OCI-LY7 (cell line): ENCODE results near the gene SAA2. TPM values are rescaled to one million over a fixed set of nuclear protein-coding genes. Genes with fewer than 3 reads are reported as not detected.

ENCODE experiments used
- BruUV-seq: library from RNA; stranded (reverse); fragments of 400-500 nt; replicated peaks from 2 replicates; lab custom pipeline; 2021; lab: Mats Ljungman, UMichigan
- CTCF ChIA-PET: fragments of 300-600 bp; sonication (Branson Sonifier 250); formaldehyde crosslinking; loops from one replicate; lab custom pipeline; 2022; ENCODE audit warnings: antibody characterized with exemption; ENCODE audit not compliant: unreplicated experiment; lab: Charles Lee
- POLR2A ChIA-PET: fragments of 300-600 bp; sonication (Branson Sonifier 250); formaldehyde crosslinking; loops from one replicate; lab custom pipeline; 2022; ENCODE audit warnings: antibody characterized with exemption; lab: Charles Lee
- DNase-seq: peaks from one replicate; pipeline ENCODE4 v3.0.0-alpha.2; 2015; ENCODE audit warnings: low spot score
- H2AFZ ChIP-seq: fragments of 200-600 bp; sonication (generic), shearing (Covaris generic); 2 replicates; pipeline ENCODE4 v1.6.1; 2014; ENCODE audit warnings: mild to moderate bottlenecking, antibody characterized with exemption, low read length, moderate library complexity
- H3K27ac ChIP-seq: fragments of 200-600 bp; sonication (generic); 2 replicates; pipeline ENCODE4 v1.5.1; 2014; ENCODE audit warnings: mixed run types, low read depth, mild to moderate bottlenecking, moderate library complexity, low read length, inconsistent platforms; ENCODE audit not compliant: poor library complexity, severe bottlenecking
- H3K36me3 ChIP-seq: fragments of 200-600 bp; sonication (generic); 2 replicates; pipeline ENCODE4 v1.6.1; 2014; ENCODE audit warnings: mild to moderate bottlenecking, antibody characterized with exemption, low read length, moderate library complexity, mixed read lengths; ENCODE audit not compliant: insufficient read depth
- H3K4me1 ChIP-seq: fragments of 200-600 bp; sonication (generic); 2 replicates; pipeline ENCODE4 v1.5.1; 2014; ENCODE audit warnings: mild to moderate bottlenecking, low read length; ENCODE audit not compliant: insufficient read depth, poor library complexity, severe bottlenecking
- H3K4me2 ChIP-seq: fragments of 200-600 bp; sonication (generic); 2 replicates; pipeline ENCODE4 v1.6.1; 2014; ENCODE audit warnings: mild to moderate bottlenecking, low read length
- H3K4me3 ChIP-seq: fragments of 200-600 bp; sonication (generic); 2 replicates; pipeline ENCODE4 v1.5.1; 2014; ENCODE audit warnings: mild to moderate bottlenecking, low read depth, low read length; ENCODE audit not compliant: poor library complexity, severe bottlenecking
- H3K79me2 ChIP-seq: fragments of 200-600 bp; sonication (generic); 2 replicates; pipeline ENCODE4 v1.6.1; 2016; ENCODE audit warnings: low read depth, mild to moderate bottlenecking, low read length, moderate library complexity, mixed read lengths; ENCODE audit not compliant: insufficient read depth
- H3K9me2 ChIP-seq: fragments of 200-600 bp; sonication (generic); 2 replicates; pipeline ENCODE4 v1.6.1; 2016; ENCODE audit warnings: mild to moderate bottlenecking, low read length, mixed read lengths; ENCODE audit not compliant: insufficient read depth
- H3K9me3 ChIP-seq: fragments of 200-600 bp; sonication (generic); 2 replicates; pipeline ENCODE4 v1.6.1; 2014; ENCODE audit warnings: mild to moderate bottlenecking, mixed run types, low read length, mixed read lengths
- H4K20me1 ChIP-seq: fragments of 200-600 bp; sonication (generic); 2 replicates; pipeline ENCODE4 v1.6.1; 2014; ENCODE audit warnings: mild to moderate bottlenecking, antibody characterized with exemption, low read length, moderate library complexity, mixed read lengths; ENCODE audit not compliant: insufficient read depth
- CTCF ChIP-seq: fragments of 200-600 bp; sonication (generic); conservative IDR thresholded peaks from 2 replicates; pipeline ENCODE4 v1.5.1; 2014; ENCODE audit warnings: mild to moderate bottlenecking, antibody characterized with exemption, low read length, moderate library complexity, mixed read lengths
- EZH2phosphoT487 ChIP-seq: fragments of 200-600 bp; sonication (generic); IDR thresholded peaks from 2 replicates; pipeline ENCODE4 v1.6.1; 2018; ENCODE audit warnings: low read depth, borderline replicate concordance, mild to moderate bottlenecking, mixed run types, antibody characterized with exemption, low read length, moderate library complexity, mixed read lengths
- intact Hi-C: fragments of 100-400 bp; cut with micrococcal nuclease; formaldehyde crosslinking; loops from one replicate; pipeline ENCODE4 v1.10.0; 2022; ENCODE audit not compliant: unreplicated experiment
- total RNA-seq, 2 experiments: library from RNA; depleted of rRNA in 1 of 2; stranded (reverse); fragments of >200 nt in 1 of 2; shearing (Covaris generic) in 1 of 2; gene quantifications; 2 replicates each; pipeline ENCODE4 v1.2.3, GENCODE V29; 2014 to 2022

The SAA2 gene
- total RNA-seq, 2 experiments from 2014 or later = not detected

DNA sequence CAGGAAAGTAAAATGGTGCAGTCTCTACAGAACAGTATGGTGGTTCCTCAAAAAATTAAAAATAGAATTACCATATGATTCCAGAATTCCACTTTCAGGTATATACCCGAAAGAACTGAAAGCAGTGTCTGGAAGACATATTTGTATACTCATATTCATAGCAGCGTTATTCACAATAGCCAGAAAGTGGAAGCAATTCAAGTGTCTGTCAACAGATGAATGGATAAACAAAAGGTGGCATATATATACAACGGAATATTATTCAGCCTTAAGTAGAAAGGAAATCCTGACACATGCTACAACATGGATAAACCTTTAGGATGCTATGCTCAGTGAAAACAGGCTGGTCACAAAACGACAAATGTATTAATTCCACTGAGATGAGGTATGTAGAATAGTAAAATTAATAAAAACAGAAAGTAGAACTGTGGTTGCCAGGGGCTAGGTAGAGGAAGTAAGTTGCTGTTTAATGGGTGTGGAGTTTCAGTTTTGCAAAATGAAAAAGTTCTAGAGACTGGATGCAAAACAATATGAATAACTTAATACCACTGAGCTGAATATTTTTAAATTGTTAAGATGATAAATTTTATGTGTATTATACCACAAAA, 32.1 kb upstream of the SAA2 start:
- CTCF ChIA-PET = no interaction called here
- no peak overlapping the region for H3K4me2 ChIP-seq
- intact Hi-C loops = loop anchor here (10.0 kb wide), 1 partner anchor 106 kb away; the partner anchor contains the start of gene MRGPRX4

DNA sequence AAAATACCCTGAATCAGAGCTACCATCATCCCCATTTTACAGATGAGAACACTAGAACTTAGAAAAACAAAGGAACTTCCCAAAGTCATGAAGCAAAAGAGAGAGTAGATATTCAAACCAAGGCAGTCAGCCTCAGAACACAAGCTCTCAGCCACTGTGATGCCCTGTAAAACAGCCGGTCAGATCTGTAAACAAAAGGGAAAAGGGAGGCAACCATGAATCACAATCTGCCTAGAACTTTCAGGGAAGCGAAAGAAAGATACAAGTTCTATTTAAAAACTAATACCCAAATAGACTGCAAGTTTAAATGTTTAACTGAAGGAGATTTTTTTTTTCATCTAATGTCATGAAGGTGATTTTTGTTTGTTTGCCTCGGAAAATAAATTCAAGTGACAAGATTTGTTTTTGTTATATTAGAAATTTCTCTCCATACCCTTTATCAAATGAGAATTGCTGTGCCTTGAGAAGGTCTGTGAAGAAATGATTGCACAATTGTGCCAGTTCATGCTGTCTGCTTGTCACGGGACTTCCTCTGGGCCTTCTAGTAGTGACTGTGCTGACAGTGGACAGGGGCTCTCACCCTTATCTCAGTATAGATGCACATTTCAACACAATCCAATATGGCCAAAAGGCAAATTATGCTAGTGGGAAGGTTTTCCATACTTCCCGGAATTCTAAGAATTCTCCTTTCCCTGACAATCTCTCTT, 29.2 kb upstream of the SAA2 start:
- TF ChIP-seq EZH2phosphoT487 (no peak), CTCF (no peak)
- no peak overlapping the region for H3K27ac ChIP-seq
- DNase-seq = no peak
- no peaks in the 10 kb centered on the region for H3K9me2 ChIP-seq
- intact Hi-C loops = no loop called here
- H3K79me2 ChIP-seq = no peaks in the 10 kb centered on the region
- POLR2A ChIA-PET = interaction anchor here (0.7 kb wide), 2 partner anchors 137 to 356 kb away, joined by 4 read pairs; partner anchors contain the start of gene SPTY2D1
- no peaks in the 10 kb centered on the region for H4K20me1 ChIP-seq
- H3K4me1 ChIP-seq = peaks cover 5% of the 10 kb centered on the region
- no peak overlapping the region for H3K4me2 ChIP-seq
- no peak overlapping the region for H3K4me3 ChIP-seq
- H2AFZ ChIP-seq = no peak overlapping the region
- no peaks in the 10 kb centered on the region for H3K9me3 ChIP-seq
- peaks cover 44% of the 10 kb centered on the region for H3K36me3 ChIP-seq
- BruUV-seq = no TSS peak
- CTCF ChIA-PET = no interaction called here

More for the DNA sequence above, 32.1 kb upstream of the SAA2 start:
- Histone ChIP-seq H3K79me2 (no peaks in the 10 kb centered on the region), H3K27ac (no peak overlapping the region), H3K9me3 (no peaks in the 10 kb centered on the region), H4K20me1 (no peaks in the 10 kb centered on the region), H3K4me3 (no peak overlapping the region), H2AFZ (no peak overlapping the region), H3K4me1 (peaks cover 5% of the 10 kb centered on the region), H3K36me3 (peaks cover 72% of the 10 kb centered on the region), H3K9me2 (no peaks in the 10 kb centered on the region)
- TF ChIP-seq CTCF (no peak), EZH2phosphoT487 (no peak)
- BruUV-seq = no TSS peak
- DNase-seq = no peak
- POLR2A ChIA-PET = interaction anchor here (0.7 to 1.0 kb wide), 4 partner anchors 28 to 1669 kb away, joined by 3 to 6 read pairs (median 4); no protein-coding TSS in a partner anchor

GRCh38 chr11:18271206-18271605, 22.7 kb upstream of the SAA2 start:
- H4K20me1 ChIP-seq = no peaks in the 10 kb centered on the region
- H3K36me3 ChIP-seq = no peaks in the 10 kb centered on the region
- H3K9me3 ChIP-seq = no peaks in the 10 kb centered on the region
- H3K9me2 ChIP-seq = no peaks in the 10 kb centered on the region
- no peak overlapping the region for H3K4me2 ChIP-seq
- H2AFZ ChIP-seq = no peak overlapping the region
- no peak overlapping the region for H3K27ac ChIP-seq
- intact Hi-C loops = no loop called here
- H3K4me3 ChIP-seq = no peak overlapping the region
- H3K4me1 ChIP-seq = peaks cover 3% of the 10 kb centered on the region
- DNase-seq = no peak
- H3K79me2 ChIP-seq = no peaks in the 10 kb centered on the region
- BruUV-seq = no TSS peak
- CTCF ChIA-PET = no interaction called here
- POLR2A ChIA-PET = no interaction called here
- TF ChIP-seq EZH2phosphoT487 = no peak
- no peak for TF ChIP-seq CTCF
